Panc1 (cell line): ENCODE results near the gene MIF4GD.

Experiments
- POLR2AphosphoS5 ChIP-seq: IDR thresholded peaks from 2 replicates; pipeline ENCODE4 v1.6.1; 2012; ENCODE audit warnings: mild to moderate bottlenecking, low read depth, low read length, moderate library complexity
- SIN3A ChIP-seq: IDR thresholded peaks from 2 replicates; pipeline ENCODE4 v1.6.1; 2012; ENCODE audit warnings: low read depth, mild to moderate bottlenecking, low read length, moderate library complexity, borderline replicate concordance; ENCODE audit not compliant: insufficient read depth
- TCF7L2 ChIP-seq: IDR thresholded peaks from 2 replicates; pipeline ENCODE4 v1.6.1; 2011; ENCODE audit warnings: mild to moderate bottlenecking, low read depth, low read length, inconsistent platforms
- TF ChIP-seq, protein P1 (sequence below): fragments of 450-650 bp; IDR thresholded peaks from 2 replicates; pipeline ENCODE4 v1.5.1; 2017; ENCODE audit warnings: mild to moderate bottlenecking
- TF ChIP-seq, protein P2 (sequence below), 2 experiments: IDR thresholded peaks; 2 replicates each; pipeline ENCODE4 v1.6.1; 2011 to 2012; ENCODE audit warnings: low read depth in 2 of 2, control low read depth in 1 of 2, low read length in 1 of 2, mild to moderate bottlenecking in 1 of 2, moderate library complexity in 1 of 2; ENCODE audit not compliant: insufficient read depth in 1 of 2

- TF ChIP-seq, protein P1, sequence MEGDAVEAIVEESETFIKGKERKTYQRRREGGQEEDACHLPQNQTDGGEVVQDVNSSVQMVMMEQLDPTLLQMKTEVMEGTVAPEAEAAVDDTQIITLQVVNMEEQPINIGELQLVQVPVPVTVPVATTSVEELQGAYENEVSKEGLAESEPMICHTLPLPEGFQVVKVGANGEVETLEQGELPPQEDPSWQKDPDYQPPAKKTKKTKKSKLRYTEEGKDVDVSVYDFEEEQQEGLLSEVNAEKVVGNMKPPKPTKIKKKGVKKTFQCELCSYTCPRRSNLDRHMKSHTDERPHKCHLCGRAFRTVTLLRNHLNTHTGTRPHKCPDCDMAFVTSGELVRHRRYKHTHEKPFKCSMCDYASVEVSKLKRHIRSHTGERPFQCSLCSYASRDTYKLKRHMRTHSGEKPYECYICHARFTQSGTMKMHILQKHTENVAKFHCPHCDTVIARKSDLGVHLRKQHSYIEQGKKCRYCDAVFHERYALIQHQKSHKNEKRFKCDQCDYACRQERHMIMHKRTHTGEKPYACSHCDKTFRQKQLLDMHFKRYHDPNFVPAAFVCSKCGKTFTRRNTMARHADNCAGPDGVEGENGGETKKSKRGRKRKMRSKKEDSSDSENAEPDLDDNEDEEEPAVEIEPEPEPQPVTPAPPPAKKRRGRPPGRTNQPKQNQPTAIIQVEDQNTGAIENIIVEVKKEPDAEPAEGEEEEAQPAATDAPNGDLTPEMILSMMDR = peak; percentile 96
- no peak for TF ChIP-seq SIN3A
- peak; percentile 58 for TF ChIP-seq POLR2AphosphoS5
- TF ChIP-seq, protein P2, sequence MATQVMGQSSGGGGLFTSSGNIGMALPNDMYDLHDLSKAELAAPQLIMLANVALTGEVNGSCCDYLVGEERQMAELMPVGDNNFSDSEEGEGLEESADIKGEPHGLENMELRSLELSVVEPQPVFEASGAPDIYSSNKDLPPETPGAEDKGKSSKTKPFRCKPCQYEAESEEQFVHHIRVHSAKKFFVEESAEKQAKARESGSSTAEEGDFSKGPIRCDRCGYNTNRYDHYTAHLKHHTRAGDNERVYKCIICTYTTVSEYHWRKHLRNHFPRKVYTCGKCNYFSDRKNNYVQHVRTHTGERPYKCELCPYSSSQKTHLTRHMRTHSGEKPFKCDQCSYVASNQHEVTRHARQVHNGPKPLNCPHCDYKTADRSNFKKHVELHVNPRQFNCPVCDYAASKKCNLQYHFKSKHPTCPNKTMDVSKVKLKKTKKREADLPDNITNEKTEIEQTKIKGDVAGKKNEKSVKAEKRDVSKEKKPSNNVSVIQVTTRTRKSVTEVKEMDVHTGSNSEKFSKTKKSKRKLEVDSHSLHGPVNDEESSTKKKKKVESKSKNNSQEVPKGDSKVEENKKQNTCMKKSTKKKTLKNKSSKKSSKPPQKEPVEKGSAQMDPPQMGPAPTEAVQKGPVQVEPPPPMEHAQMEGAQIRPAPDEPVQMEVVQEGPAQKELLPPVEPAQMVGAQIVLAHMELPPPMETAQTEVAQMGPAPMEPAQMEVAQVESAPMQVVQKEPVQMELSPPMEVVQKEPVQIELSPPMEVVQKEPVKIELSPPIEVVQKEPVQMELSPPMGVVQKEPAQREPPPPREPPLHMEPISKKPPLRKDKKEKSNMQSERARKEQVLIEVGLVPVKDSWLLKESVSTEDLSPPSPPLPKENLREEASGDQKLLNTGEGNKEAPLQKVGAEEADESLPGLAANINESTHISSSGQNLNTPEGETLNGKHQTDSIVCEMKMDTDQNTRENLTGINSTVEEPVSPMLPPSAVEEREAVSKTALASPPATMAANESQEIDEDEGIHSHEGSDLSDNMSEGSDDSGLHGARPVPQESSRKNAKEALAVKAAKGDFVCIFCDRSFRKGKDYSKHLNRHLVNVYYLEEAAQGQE (IDR thresholded peaks at IDR 0.05; ENCODE audit: insufficient read depth in 1 of 2, low read depth in 2 of 2, low read length in 1 of 2) = no peak
- TF ChIP-seq TCF7L2 = no peak
Measured at GRCh38 chr17:75238684-75239191, 32.3 kb downstream of the MIF4GD start.
